Measurements from ENCODE around the gene FASN. TPM values are rescaled to one million over a fixed set of nuclear protein-coding genes. Genes with fewer than 3 reads are reported as not detected.

Gene FASN
- total and polyA plus RNA-seq, 2 donors (not counting 3 experiments of a cell fraction or from before 2014, with no cell fraction given), result 101 to 360 TPM

DNA sequence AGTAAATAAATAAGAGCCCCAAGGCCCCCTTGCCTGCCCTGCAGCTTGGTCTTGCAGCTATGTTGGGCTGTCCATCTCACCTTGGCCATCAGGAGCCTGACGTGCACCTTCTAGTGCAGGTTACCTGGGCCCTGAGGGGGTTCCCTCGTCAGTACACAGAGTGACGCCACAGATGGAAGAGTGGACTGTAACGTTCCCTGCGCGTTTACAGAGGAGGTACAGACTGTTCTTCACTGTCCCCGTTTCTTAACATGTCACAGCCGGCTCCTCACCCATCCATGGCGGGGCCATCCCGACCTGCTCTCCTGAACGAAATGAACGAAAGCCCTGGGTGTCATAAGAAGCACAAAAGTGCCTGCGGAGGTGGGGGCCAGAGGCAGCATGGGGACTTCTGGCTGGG, 15.9 kb upstream of the FASN start:
- Histone ChIP-seq H2AFZ (ENCODE audit: low read depth, low read length) (no peak overlapping the region), H3K27me3 (ENCODE audit: control insufficient read depth in 2 of 2, insufficient read depth in 2 of 2, low read length in 2 of 2) (no peaks in the 10 kb centered on the region), H3K27ac (ENCODE audit: insufficient read depth, low read depth, low read length) (no peak overlapping the region), H3K4me2 (ENCODE audit: insufficient read depth, low read length) (no peak overlapping the region), H3K79me2 (ENCODE audit: control insufficient read depth, insufficient read depth, low read length) (no peaks in the 10 kb centered on the region), H3K4me1 (ENCODE audit: control insufficient read depth, extremely low read depth, insufficient read depth, low read length) (no peaks in the 10 kb centered on the region), H3K9ac (replicated peaks; ENCODE audit: extremely low read depth, insufficient read depth, low read length) (no peak overlapping the region), H3K36me3 (ENCODE audit: control insufficient read depth in 2 of 2, extremely low read depth in 1 of 2, insufficient read depth in 2 of 2, low read length in 2 of 2) (no peaks in the 10 kb centered on the region), H4K20me1 (replicated peaks; ENCODE audit: control insufficient read depth, extremely low read depth, insufficient read depth, low read length) (no peaks in the 10 kb centered on the region), H3K4me3 (replicated peaks in 1 of 3; ENCODE audit: insufficient read depth in 1 of 3, low read depth in 1 of 3, low read length in 3 of 3) (no peak overlapping the region), H3K9me3 (replicated peaks; ENCODE audit: control insufficient read depth, insufficient read depth, low read length) (no peaks in the 10 kb centered on the region), H3K9me1 (replicated peaks; ENCODE audit: control insufficient read depth, extremely low read depth, insufficient read depth, low read length) (no peaks in the 10 kb centered on the region)
- BruUV-seq (replicated peaks), result no TSS peak
- DNase-seq (ENCODE audit: low read depth, low spot score) (no peak), FAIRE-seq (no peak)
- ChIA-PET CTCF (interaction anchor here (0.5 kb wide), 1 partner anchor 293 kb away, joined by 3 read pairs; no protein-coding TSS in a partner anchor), POLR2A (no interaction called here)
- intact Hi-C loops (cut with micrococcal nuclease) (no loop called here), dilution Hi-C loops (cut with MboI; ENCODE audit: extremely low pct_ligation_motif_present, low sequenced_read_pairs) (no loop called here)
- TF ChIP-seq JUN (IDR thresholded peaks at IDR 0.05; ENCODE audit: borderline replicate concordance, insufficient read depth, insufficient read length, low read depth) (no peak), EZH2 (IDR thresholded peaks at IDR 0.05; ENCODE audit: borderline replicate concordance, low read depth, low read length, severe bottlenecking) (no peak), MYC (IDR thresholded peaks at IDR 0.05; ENCODE audit: low read depth, low read length) (no peak), GATA2 (IDR thresholded peaks at IDR 0.05; ENCODE audit: insufficient read depth, insufficient read length, low read depth, low read length) (no peak), POLR2AphosphoS5 (IDR thresholded peaks at IDR 0.05; ENCODE audit: insufficient read depth, low read depth, low read length) (no peak), FOS (IDR thresholded peaks at IDR 0.05; ENCODE audit: borderline replicate concordance, insufficient read depth, low read length) (no peak), POLR2A (IDR thresholded peaks at IDR 0.05; ENCODE audit: low read depth, low read length) (no peak)
- TF ChIP-seq, protein P1, sequence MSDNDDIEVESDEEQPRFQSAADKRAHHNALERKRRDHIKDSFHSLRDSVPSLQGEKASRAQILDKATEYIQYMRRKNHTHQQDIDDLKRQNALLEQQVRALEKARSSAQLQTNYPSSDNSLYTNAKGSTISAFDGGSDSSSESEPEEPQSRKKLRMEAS (IDR thresholded peaks at IDR 0.05; ENCODE audit: insufficient read depth, insufficient read length), result no peak
- TF ChIP-seq, protein P2, sequence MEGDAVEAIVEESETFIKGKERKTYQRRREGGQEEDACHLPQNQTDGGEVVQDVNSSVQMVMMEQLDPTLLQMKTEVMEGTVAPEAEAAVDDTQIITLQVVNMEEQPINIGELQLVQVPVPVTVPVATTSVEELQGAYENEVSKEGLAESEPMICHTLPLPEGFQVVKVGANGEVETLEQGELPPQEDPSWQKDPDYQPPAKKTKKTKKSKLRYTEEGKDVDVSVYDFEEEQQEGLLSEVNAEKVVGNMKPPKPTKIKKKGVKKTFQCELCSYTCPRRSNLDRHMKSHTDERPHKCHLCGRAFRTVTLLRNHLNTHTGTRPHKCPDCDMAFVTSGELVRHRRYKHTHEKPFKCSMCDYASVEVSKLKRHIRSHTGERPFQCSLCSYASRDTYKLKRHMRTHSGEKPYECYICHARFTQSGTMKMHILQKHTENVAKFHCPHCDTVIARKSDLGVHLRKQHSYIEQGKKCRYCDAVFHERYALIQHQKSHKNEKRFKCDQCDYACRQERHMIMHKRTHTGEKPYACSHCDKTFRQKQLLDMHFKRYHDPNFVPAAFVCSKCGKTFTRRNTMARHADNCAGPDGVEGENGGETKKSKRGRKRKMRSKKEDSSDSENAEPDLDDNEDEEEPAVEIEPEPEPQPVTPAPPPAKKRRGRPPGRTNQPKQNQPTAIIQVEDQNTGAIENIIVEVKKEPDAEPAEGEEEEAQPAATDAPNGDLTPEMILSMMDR (IDR thresholded peaks at IDR 0.05; ENCODE audit: extremely low read depth in 1 of 2, insufficient read depth in 1 of 2, low read depth in 1 of 2, low read length in 2 of 2), result no peak
